ENCODE measurements around the gene NFXL1.

The NFXL1 gene

DNA sequence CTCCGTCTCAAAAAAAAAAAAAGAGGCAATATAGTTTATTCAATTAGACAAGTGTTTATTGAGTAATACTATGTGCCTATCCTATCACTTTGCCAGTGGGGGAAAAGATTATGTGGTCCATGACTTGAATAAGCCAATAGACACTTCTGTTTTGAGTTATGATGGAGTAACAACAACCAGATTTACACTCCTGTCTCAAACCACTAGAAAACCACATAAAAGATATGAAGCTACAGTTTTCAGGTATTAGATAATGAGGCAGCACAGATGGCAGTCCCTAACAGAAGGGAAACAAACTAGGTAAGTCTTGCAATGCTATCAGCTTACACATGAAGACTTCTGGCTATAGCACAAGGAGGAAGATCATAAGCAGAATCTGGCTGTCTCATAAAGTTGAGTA is 22.5 kb downstream of the NFXL1 start:
- no peak for DNase-seq (ENCODE audit: low read depth in 3 of 3)

- DNase-seq (ENCODE audit: low read depth in 3 of 3) = no peak
Observed at GRCh38 chr4:47882228-47882627, 32.2 kb downstream of the NFXL1 start.

DNA sequence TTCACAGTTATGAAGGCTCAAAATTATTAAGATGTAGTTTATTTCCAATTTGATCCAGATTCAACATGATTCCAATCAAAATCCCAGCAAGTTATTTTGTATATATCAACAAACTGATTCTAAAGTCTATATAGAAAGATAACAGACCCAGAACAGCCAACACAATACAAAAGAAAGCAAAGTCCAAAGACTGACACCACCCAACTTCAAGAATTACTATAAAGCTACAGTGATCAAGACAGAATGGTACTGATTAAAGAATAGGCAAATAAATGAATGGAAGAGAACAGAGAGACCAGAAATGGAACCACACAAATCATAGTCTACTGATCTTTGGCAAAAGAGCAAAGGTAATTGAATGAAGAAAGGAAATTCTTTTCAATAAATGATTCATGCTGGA is 34.9 kb downstream of the NFXL1 start:
- DNase-seq (ENCODE audit: low read depth in 3 of 3) = no peak

- no peak for DNase-seq (ENCODE audit: low read depth in 3 of 3)
Observed at GRCh38 chr4:47876784-47877546, 37.4 kb downstream of the NFXL1 start.

DNA sequence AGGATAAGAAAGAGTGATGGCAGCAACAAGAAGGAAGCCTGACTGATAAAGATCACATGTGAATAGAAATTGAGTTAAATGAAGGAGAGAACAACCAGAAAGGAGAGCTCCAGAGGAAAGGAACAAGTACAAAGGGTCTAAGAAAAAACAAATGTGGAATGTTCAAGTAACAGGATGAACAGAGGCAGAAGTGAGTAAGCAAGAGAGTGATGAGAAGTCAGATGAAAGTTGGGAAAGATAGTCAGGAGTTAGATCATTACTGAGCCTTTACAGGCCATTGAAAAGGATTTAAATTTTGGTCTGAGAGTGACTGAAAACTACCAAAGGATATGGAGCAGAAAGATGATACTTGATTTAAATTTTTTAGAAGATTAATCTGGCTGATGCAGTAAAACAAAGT is 38.1 kb downstream of the NFXL1 start:
- DNase-seq (ENCODE audit: low read depth in 3 of 3) = no peak

DNA sequence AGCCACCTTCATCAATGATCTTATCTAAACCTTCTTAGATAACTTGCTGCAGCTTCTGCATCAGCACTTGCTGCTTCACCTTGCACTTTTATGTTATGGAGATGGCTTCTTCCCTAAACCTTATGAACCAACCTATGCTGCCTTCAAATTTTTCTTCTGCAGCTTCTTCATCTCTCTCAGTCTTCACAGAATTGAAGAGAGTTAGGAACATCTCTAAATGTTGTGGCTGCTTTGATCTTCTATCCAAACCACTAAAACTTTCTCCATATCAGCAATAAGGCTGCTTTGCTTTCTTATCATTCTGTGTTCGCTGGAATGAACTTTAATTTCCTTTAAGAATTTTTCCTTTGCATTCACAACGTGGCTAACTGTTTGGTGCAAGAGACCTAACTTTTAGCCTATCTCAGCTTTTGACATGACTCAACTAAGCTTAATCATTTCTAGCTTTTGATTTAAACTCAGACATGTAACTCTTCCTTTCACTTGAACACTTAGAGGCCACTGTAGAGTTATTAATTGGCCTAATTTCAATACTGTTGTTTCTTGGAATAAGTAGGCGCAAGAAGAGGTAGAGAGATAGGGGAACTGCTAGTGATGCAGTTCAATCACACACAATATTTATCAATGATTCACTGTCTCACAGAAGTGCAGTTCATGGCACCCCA is 40.4 kb downstream of the NFXL1 start:
- no peak for DNase-seq (ENCODE audit: low read depth in 3 of 3)

DNA sequence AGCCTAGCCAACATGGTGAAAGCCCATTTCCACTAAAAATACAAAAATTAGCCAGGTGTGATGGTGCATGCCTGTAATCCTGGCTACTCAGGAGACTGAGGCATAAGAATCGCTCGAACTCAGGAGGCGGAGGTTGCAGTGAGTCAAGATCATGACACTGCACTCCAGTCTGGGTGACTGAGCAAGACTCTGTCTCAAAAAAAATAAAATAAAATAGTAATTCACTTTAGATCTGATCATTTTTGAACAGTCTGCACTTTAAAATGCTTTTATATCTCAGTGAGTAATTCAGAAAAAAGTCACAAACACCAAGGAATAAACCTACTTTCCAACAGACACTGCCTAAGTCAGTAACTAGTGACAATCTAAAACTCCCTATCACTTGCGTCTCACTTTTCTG is 50.9 kb downstream of the NFXL1 start:
- no peak for DNase-seq (ENCODE audit: low read depth in 3 of 3)

- DNase-seq (ENCODE audit: low read depth in 3 of 3) = no peak
Observed at GRCh38 chr4:47862297-47862696, 52.1 kb downstream of the NFXL1 start.

GRCh38 chr4:47860305-47860704 is 54.1 kb downstream of the NFXL1 start:
- DNase-seq (ENCODE audit: low read depth in 3 of 3) = no peak

DNA sequence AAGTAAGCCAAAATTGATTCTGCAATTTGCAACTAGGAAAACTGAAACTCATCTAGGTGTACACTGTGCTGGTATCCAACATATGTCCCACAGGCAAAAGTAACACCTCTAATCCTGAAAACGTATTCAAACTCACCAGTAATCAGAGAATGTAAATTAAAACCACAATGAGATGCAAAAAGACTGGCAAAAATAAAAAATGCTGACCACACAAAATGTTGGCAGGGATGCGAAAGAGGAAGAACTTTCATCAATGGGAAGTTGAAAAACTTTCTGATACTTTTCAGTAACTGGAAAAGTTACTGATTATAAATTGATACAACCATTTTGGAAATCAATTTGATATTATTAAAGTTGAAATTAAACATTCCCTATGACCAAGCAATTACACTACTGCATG is 56.4 kb downstream of the NFXL1 start:
- no peak for DNase-seq (ENCODE audit: low read depth in 3 of 3)

GRCh38 chr4:47856713-47857112 is 57.7 kb downstream of the NFXL1 start:
- DNase-seq (ENCODE audit: low read depth in 3 of 3) = no peak

DNA sequence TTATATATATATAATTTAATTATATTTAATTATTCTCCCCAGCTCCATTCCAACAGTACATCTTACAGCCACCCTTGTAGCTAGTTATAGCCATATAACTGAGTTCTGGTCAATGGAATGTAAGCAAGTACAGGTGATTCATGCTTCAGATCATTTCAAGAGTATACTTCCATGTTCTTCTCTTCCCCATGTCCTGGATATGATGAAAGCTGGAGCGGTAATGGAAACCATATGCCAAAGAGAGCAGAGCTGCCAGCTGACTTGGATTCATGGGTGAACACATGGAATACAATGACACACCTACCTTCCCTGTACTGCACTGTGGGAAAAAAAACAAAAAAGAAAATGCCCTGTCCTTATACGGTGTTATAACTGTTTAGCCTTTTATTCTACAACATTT is 59.0 kb downstream of the NFXL1 start:
- DNase-seq (ENCODE audit: low read depth in 3 of 3) = no peak

GRCh38 chr4:47852136-47852535 is 62.2 kb downstream of the NFXL1 start:
- DNase-seq (ENCODE audit: low read depth in 3 of 3) = no peak

GRCh38 chr4:47849466-47849865 is 64.9 kb downstream of the NFXL1 start:
- no peak for DNase-seq (ENCODE audit: low read depth in 3 of 3)

- no peak for DNase-seq (ENCODE audit: low read depth in 3 of 3)
Observed at GRCh38 chr4:47848041-47848440, 66.3 kb downstream of the NFXL1 start.

DNA sequence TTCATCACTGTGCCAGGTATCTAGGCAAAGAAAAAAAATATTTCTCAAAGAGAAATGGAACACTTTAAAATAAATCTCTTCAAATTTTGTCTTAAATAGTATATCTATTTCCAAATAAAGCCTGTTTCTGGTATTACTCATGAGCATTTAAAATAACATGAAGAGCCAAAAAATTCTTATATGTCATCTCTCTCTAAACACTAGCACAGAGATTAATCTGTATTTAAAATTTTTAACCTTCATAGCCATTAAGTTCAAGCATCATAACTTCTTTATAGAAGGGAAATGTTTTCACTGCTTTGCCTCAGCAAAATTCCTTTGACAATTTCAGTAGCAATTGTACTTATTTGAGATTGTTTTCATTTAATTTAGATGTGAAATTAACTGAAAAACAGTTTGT is 71.4 kb downstream of the NFXL1 start:
- DNase-seq (ENCODE audit: low read depth in 3 of 3) = no peak

DNA sequence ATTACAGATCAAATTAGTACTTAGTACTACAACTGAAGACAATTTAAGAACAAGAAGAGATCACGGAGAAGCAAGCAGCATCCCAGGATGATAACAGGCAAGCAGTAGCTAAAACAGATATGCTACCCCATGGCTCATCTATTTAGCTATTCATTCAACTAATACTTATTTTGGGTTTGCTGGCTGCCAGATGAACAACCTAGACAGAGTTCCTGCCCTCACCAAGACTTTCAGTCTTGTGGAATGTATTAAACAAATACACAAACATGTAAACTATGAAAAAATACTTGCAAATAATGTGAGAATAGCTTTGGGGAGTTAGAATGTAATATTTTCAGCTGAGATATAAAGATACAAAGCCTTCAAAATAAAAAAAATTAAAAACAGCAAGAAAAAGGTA is 74.1 kb downstream of the NFXL1 start:
- no peak for DNase-seq (ENCODE audit: low read depth in 3 of 3)

- DNase-seq (ENCODE audit: low read depth in 3 of 3) = peak in 1 of 3 experiments; percentile 54
Observed at GRCh38 chr4:47839259-47839658, 75.1 kb downstream of the NFXL1 start.

GRCh38 chr4:47838445-47838844 is 75.9 kb downstream of the NFXL1 start:
- no peak for DNase-seq (ENCODE audit: low read depth in 3 of 3)

- DNase-seq (ENCODE audit: low read depth in 3 of 3) = no peak
Observed at GRCh38 chr4:47837908-47838294, 76.5 kb downstream of the NFXL1 start, which contains the start of gene CORIN. CORIN (minus strand) TSS chr4:47838067; CDS start chr4:47837949, 118 bp downstream.

DNA sequence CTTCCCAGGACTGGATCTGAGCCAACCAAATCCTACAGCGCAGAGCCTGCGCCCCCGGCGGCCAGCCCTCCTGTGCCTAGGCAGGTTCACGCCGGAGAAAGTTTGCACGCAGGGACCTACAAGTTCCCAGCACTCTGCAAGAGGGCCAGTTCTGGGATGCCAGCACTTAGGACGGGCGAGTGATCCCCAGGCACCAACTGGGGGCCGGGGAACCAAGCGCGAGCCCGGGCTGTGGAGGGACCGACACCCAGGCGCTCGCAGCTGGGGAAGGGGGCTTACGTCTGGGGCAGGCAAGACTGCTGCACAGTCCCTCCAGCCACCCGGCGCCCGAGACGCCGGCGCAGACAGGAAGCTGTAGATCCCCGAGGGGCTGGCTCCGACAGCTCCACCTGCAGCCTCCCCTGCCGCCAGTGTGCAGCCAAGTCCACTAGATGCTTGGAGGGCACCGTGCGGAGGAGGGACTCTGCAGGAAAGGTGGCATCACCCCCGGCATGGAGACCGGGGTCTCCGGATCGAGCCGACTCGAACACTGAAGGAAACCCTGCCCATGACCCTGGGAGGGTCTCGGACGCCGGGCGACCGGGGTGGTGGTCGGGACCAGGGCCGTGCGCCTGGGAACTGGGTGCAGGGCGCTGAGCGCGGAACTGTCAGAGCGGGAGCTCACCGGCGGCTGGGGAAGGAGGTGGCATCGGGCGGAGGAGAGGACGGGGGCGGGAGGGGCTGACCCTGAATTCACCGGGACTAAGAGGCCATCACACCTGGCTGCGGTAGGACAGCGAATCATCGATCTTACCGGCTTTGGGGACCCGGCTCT is 77.1 kb downstream of the NFXL1 start:
- DNase-seq (ENCODE audit: low read depth in 3 of 3) = peak in 1 of 3 experiments; percentile 45

DNA sequence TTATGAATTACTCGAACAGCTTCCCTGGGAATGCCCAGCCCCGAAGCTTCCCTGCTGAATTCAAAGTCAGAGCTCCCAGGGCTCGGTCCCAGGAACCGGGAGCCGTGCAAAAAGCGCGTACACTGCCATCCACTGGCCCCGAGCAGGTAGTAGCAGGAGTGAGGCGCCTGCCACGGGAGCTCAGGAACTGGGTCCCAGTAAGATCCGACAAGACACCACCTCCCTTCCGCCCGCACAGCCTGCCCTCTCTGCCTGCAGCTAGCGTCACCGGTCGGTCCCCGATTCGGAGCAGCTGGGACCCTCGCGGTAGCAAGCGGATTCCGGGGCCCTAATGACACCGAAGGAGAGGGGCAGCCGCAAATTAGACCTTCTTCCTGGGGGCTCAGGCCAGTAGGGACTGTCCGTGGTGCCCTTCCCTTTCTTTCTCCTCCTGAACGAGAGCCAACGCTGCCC is 77.7 kb downstream of the NFXL1 start:
- peak in 2 of 3 experiments; percentile 31 to 66 for DNase-seq (ENCODE audit: low read depth in 3 of 3)
